Activated T-cell treated with anti-CD3 and anti-CD28 coated beads, Interleukin-2, amount 50 U/mL, for 4 hours (primary cell): ENCODE data around the gene AKR7A3. TPM values are rescaled to one million over a fixed set of nuclear protein-coding genes. Genes with fewer than 3 reads are reported as not detected.
"Not testable (repeated sequence)": the region's sequence is repeated elsewhere in the genome, so short reads cannot be mapped to it uniquely, and the experiment has no call there.

Experiments
- ATAC-seq, 2 donors: fragments of 200-7000 bp; cut with Tn5 transposase; one replicate each; pipeline ENCODE4 v1.10.0; 2021
- DNase-seq: peaks from one replicate; pipeline ENCODE4 v3.0.0-alpha.2; 2020
- H3K27me3 Mint-ChIP-seq: one replicate; pipeline ENCODE4 v1.8.0; 2021; ENCODE audit warnings: low read depth, mixed read lengths
- H3K36me3 Mint-ChIP-seq: one replicate; pipeline ENCODE4 v1.8.0; 2022; ENCODE audit warnings: mixed read lengths; ENCODE audit not compliant: insufficient read depth
- H3K4me1 Mint-ChIP-seq: one replicate; pipeline ENCODE4 v1.8.0; 2021; ENCODE audit warnings: low read depth, mixed read lengths
- H3K4me3 Mint-ChIP-seq: one replicate; pipeline ENCODE4 v1.8.0; 2021; ENCODE audit warnings: mild to moderate bottlenecking, moderate library complexity, mixed read lengths
- H3K9me3 Mint-ChIP-seq: one replicate; pipeline ENCODE4 v1.8.0; 2021; ENCODE audit warnings: mixed read lengths
- total RNA-seq, 3 donors: library from RNA; stranded (reverse); gene quantifications; one replicate each; pipeline ENCODE4 v1.2.1, GENCODE V29; 2021

Gene AKR7A3
- total RNA-seq, 3 donors from 2014 or later: 0.53 to 1.3 (median 1.0) TPM

GRCh38 chr1:19311931-19312781 lies 23.6 kb upstream of the AKR7A3 start, which contains the start of the genes AKR7A2 and SLC66A1:
Gene AKR7A2 (minus strand): TSS chr1:19312144. CDS start chr1:19312124, 20 bp downstream.
Gene SLC66A1 (plus strand): TSS chr1:19312326. CDS start chr1:19317678, 5,352 bp downstream.
- DNase-seq: peak; percentile 86
- Mint-ChIP-seq H3K4me1 (peaks cover 38% of the 10 kb centered on the region), H3K4me3 (peak within 1 kb of the TSS; percentile 89), H3K9me3 (no peaks in the 10 kb centered on the region), H3K27me3 (no peaks in the 10 kb centered on the region), H3K36me3 (peaks cover 9% of the 10 kb centered on the region)
- ATAC-seq: peak; percentile 97 to 98

- no peaks in the 10 kb centered on the region for H3K27me3 Mint-ChIP-seq
- ATAC-seq (peak; percentile 29 to 35), DNase-seq (no peak)
- H3K9me3 Mint-ChIP-seq: no peaks in the 10 kb centered on the region
- peaks cover 9% of the 10 kb centered on the region for H3K36me3 Mint-ChIP-seq
- H3K4me3 Mint-ChIP-seq: peak overlapping the region; percentile 89
- peaks cover 38% of the 10 kb centered on the region for H3K4me1 Mint-ChIP-seq
Measured at GRCh38 chr1:19311503-19311930, 22.9 kb upstream of the AKR7A3 start.

DNA sequence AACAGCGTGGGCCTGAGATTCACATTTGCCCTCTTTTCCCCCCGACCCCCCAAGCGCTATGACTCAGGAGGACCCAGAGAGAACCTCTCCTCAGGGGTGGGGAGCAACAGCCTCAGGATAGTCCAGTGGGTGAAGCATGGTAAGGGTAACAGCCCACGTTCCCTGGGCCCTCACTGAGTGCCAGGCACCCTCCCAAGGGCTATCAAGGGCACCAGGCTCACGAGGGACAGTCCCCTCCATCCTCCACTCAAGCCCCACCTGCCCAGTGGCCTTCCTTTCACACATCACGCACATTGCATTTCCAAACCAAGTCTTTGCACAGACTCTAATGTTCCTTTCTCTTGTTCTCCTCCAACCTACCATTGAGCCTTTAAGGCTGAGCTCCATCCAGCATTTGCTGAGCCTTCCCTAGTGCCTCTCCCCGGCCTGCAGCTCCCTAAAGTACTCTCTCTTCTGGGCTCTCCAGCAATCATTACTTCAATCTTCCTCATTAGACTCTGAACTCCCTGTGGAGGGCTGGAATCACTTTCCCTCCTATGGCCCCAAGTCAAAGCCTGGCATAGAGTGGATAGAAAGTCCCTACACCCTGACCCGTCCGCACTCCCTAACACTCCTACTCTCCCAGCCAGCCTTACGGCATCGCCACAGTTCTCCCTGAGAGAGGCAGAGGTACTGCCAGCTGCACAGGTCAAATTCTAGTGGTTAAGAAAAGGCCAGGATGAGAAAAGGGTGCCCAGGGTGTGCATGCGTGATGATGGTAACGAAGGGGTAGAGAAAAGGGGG lies 22.3 kb upstream of the AKR7A3 start:
- peaks cover 33% of the 10 kb centered on the region for H3K4me1 Mint-ChIP-seq
- no peaks in the 10 kb centered on the region for H3K27me3 Mint-ChIP-seq
- H3K9me3 Mint-ChIP-seq: no peaks in the 10 kb centered on the region
- ATAC-seq (no peak), DNase-seq (no peak)
- peak overlapping the region; percentile 89 for H3K4me3 Mint-ChIP-seq
- peaks cover 9% of the 10 kb centered on the region for H3K36me3 Mint-ChIP-seq

DNA sequence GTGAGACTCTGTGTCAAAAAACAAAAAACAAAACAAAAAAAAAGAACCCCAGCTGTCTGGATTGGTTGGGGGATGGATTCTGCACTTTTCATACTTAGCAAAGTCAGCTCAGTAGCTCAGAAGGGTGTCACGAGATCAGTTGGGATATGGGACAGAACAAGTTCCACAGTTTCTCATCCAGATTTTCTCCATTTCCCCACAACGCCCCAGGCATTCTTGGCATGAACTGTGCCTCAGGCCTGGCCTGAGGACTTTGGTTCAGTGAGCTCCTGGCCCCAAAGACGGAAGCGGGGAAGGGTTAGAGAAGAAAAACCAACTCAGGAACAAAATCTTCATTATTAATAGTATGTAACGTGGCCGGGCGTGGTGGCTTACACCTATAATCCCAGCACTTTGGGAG lies 21.5 kb upstream of the AKR7A3 start:
- H3K4me1 Mint-ChIP-seq: peaks cover 29% of the 10 kb centered on the region
- DNase-seq (no peak), ATAC-seq (no peak)
- H3K4me3 Mint-ChIP-seq: no peak overlapping the region
- peaks cover 18% of the 10 kb centered on the region for H3K36me3 Mint-ChIP-seq
- no peaks in the 10 kb centered on the region for H3K27me3 Mint-ChIP-seq
- H3K9me3 Mint-ChIP-seq: no peaks in the 10 kb centered on the region

DNA sequence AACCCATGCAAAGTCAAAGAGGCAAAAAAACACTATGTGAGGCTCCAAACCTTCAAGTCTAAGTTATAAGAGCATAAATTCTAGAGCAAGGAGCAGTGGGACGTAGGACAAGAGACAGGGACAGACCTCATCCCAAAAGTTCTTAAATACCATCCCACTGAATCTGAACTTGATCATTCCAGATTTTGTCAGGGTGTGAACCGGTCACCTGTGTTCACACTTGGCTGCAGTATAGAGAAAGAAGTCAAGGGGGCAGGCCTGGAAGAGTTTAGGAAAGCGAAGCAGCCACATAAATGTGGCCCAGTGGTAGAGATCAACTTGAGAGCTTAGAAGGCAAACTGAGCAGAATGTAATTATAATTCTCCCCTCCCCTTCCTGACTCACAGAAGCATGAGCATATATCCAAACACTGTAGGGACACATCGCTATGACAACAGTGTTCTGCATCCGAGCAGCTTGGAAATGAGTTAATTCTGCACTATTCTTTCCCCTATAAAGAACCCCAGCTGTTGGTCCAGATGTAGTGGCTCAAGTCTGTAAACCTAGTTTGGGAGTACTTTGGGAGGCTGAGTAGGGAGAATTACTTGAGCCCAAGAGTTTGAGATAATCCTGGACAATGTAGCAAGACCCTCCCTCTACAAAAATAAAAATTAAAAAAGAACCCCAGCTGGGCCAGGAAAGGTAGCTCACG lies 20.7 kb upstream of the AKR7A3 start:
- Mint-ChIP-seq H3K27me3 (no peaks in the 10 kb centered on the region), H3K4me1 (peaks cover 29% of the 10 kb centered on the region), H3K9me3 (no peaks in the 10 kb centered on the region), H3K4me3 (no peak overlapping the region), H3K36me3 (peaks cover 25% of the 10 kb centered on the region)
- DNase-seq (no peak), ATAC-seq (no peak)

DNA sequence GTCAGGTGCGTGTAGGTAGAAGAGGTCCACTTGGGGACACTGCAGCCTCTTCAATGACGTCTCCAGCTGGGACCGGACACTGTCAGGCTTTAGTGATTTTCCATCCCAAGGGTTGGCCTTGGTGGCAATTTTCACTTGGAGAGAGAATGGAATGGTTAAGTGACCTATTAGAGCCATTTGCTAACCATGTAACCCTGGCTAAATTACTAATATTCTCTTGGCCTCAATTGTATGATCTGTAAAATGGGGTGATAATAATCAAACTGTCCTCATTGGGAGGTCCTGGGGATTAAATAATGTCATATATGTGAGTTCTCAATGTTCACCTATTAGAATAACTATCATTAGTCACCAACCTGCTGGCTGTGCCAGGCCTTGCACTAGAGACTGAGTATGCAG lies 19.9 kb upstream of the AKR7A3 start:
- Mint-ChIP-seq H3K4me1 (peaks cover 27% of the 10 kb centered on the region), H3K4me3 (no peak overlapping the region), H3K9me3 (no peaks in the 10 kb centered on the region), H3K27me3 (no peaks in the 10 kb centered on the region), H3K36me3 (peaks cover 29% of the 10 kb centered on the region)
- ATAC-seq (no peak), DNase-seq (no peak)

DNA sequence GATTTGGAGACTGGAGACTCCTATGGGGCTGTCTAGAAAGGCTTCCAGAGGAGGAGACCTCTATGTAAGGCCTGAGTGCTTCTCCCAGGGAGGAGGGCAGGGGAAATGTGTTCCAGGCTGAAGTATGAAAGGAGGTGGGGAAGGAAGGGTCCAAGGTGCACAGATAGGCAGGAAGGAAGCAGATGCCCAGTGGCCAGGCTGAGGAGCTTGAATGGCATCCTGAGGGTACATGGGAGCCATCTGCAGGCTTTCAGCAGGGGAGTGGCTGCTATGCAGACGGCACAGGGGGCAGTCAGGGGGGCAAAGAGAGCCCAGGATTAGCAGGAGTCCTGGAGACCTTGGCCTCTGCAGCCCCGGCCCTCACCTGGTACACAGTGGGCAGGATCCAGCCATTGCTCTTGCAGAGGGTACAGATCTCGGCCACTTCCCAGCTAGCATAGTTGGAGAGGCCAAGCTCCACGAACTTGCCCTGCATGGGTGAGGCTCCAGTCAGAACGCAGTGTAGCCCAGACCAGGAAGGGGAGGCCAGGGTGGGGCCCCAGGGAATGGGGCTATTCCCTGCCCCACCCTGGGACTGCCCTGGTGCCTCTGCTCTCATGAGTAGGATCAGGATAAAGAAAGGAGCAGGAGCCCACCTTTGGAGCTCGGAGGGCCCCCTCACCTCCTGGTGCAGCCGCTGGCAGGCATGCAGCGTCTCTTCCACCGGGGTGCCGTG lies 19.4 kb upstream of the AKR7A3 start:
- Mint-ChIP-seq H3K4me3 (no peak overlapping the region), H3K27me3 (no peaks in the 10 kb centered on the region), H3K36me3 (peaks cover 32% of the 10 kb centered on the region), H3K4me1 (peaks cover 22% of the 10 kb centered on the region), H3K9me3 (no peaks in the 10 kb centered on the region)
- DNase-seq (no peak), ATAC-seq (no peak)

DNA sequence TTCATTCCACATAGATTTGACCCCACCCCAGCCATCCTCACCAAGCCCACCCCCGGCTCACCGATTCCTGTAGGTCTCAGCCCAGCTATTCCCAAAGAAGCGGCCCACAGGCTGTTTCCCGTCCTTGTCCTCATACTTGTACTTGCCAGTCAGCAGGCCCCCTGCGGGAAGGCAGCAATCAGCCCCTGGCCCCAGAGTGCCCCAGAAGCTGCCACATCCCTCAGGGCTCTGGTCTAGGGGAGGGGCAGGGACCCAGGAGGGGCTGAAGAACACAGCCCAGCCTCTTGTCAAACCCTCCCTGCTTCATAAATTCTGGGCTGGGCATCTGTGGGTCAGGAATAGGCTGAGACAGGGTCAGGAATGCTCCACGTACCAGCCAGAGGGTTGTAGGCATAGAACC lies 18.4 kb upstream of the AKR7A3 start:
- peaks cover 35% of the 10 kb centered on the region for H3K36me3 Mint-ChIP-seq

DNA sequence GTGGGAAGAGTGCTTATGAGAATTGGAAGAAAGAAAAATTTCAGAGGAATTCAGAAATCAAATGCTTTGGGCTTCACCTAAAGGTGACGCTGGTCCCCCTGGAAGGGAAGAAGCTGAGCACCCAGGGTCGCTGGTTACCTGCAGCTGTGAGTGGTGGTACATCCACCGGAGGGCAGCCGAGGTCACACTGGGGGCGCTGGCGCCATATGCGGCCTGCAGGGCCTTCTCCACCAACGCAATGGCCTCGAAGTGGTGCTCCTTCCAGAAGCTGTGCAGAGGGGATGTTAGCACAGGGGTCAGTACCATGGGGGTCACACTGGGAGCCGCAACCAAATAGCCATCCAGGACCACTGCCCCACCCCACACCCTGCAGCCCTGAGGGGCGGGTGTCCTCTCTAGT lies 17.3 kb upstream of the AKR7A3 start:
- no peaks in the 10 kb centered on the region for H3K9me3 Mint-ChIP-seq
- H3K36me3 Mint-ChIP-seq: peaks cover 35% of the 10 kb centered on the region
- no peak overlapping the region for H3K4me3 Mint-ChIP-seq
- H3K27me3 Mint-ChIP-seq: no peaks in the 10 kb centered on the region
- peaks cover 12% of the 10 kb centered on the region for H3K4me1 Mint-ChIP-seq
- no peak for ATAC-seq
- no peak for DNase-seq

More for the DNA sequence above, 18.4 kb upstream of the AKR7A3 start:
- DNase-seq (no peak), ATAC-seq (no peak)
- no peaks in the 10 kb centered on the region for H3K9me3 Mint-ChIP-seq
- H3K27me3 Mint-ChIP-seq: no peaks in the 10 kb centered on the region
- no peak overlapping the region for H3K4me3 Mint-ChIP-seq
- H3K4me1 Mint-ChIP-seq: peaks cover 18% of the 10 kb centered on the region

DNA sequence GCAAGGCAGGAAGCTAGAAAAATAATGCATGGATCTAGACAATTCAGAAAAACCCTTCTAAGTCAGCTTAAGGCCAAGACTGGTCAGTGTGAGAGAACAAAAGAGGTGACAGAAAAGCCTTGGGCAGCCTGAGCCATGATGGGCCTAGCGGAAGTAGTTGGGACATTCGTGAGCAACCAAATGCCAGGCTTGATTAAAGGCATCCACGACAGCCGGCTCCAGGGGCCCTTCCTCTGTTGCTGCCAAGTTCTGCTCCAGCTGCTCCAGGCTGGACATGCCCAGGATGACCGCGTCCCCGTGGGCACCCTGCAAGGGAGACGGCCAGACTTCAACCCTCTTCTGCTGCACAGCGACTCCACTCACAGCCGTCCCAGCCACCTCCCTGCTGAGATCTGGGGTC lies 15.5 kb upstream of the AKR7A3 start:
- not testable (repeated sequence) for ATAC-seq, H3K4me3 Mint-ChIP-seq, DNase-seq, H3K27me3 Mint-ChIP-seq, H3K9me3 Mint-ChIP-seq, H3K4me1 Mint-ChIP-seq
- peaks cover 35% of the 10 kb centered on the region for H3K36me3 Mint-ChIP-seq

DNA sequence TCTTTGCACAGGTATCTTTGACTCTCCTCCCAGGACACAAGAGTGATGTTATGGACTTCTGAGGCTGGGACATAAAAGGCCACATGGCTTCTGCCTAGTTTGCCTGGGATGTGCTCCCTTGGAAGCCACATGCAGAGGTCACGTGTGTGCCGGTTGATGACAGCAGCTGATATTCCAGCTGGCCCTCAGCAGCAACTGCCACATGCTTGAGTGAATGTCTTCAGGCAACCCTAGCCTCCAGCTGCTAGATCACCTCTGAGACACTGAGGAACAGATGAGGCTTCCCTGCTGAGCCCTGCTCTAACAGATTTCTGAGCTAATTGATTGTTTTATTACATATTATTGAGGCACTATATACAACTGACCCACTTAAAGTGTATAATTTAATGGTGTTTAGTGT lies 11.6 kb upstream of the AKR7A3 start:
- H3K27me3 Mint-ChIP-seq: no peaks in the 10 kb centered on the region
- no peaks in the 10 kb centered on the region for H3K4me1 Mint-ChIP-seq
- no peak overlapping the region for H3K4me3 Mint-ChIP-seq
- H3K9me3 Mint-ChIP-seq: peaks cover 8% of the 10 kb centered on the region
- no peak for ATAC-seq
- peaks cover 22% of the 10 kb centered on the region for H3K36me3 Mint-ChIP-seq
- DNase-seq: no peak

DNA sequence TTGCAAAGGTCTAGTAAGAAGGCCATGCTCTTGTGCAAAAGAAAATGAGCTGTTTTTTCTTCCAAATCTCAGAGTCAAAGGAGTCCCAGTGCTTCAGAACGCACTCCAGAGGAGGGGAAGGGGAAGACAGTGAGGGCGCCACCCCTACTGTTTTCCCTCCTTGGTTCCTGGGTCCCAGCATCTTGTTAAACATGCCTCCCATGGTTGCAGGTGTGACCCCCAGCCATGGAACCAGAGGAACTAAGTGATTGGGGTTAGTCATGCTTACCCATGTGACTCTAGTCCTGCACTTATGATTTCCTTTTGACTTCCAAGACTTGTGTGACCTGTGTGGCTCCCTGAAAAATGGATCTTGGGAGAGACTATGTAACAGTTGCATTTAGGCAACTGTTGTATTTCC lies 6.1 kb upstream of the AKR7A3 start:
- Mint-ChIP-seq H3K4me3 (no peak overlapping the region), H3K9me3 (peaks cover 17% of the 10 kb centered on the region), H3K4me1 (no peaks in the 10 kb centered on the region), H3K36me3 (peaks cover 8% of the 10 kb centered on the region), H3K27me3 (no peaks in the 10 kb centered on the region)
- ATAC-seq (no peak), DNase-seq (no peak)

GRCh38 chr1:19289244-19289643 lies 674 bp upstream of the AKR7A3 start:
- peaks cover 10% of the 10 kb centered on the region for H3K27me3 Mint-ChIP-seq
- DNase-seq: no peak
- H3K36me3 Mint-ChIP-seq: peaks cover 3% of the 10 kb centered on the region
- peak overlapping the region; percentile 65 for H3K4me3 Mint-ChIP-seq
- no peak for ATAC-seq
- H3K4me1 Mint-ChIP-seq: peaks cover 8% of the 10 kb centered on the region
- peaks cover 2% of the 10 kb centered on the region for H3K9me3 Mint-ChIP-seq
